ENCODE data around the gene YJU2. TPM values are rescaled to one million over a fixed set of nuclear protein-coding genes. Genes with fewer than 3 reads are reported as not detected.
"Not testable (repeated sequence)": the region's sequence is repeated elsewhere in the genome, so short reads cannot be mapped to it uniquely, and the experiment has no call there.

YJU2 gene
- total and polyA plus RNA-seq, 2 experiments from 2014 or later = 10.6 to 17.3 TPM

- Histone ChIP-seq H3F3A (ENCODE audit: insufficient read depth) (no peaks in the 10 kb centered on the region), H3K4me3 (no peak overlapping the region), H3K9ac (no peak overlapping the region), H4K20me1 (ENCODE audit: insufficient read depth) (no peaks in the 10 kb centered on the region), H3K79me2 (ENCODE audit: insufficient read depth) (no peaks in the 10 kb centered on the region), H3K27ac (no peak overlapping the region), H3K27me3 (replicated peaks; ENCODE audit: insufficient read depth) (peaks cover 11% of the 10 kb centered on the region; the same call in 1 of the 2 replicates), H2AFZ (no peak overlapping the region), H3K36me3 (ENCODE audit: low read depth) (no peaks in the 10 kb centered on the region), H3K9me3 (ENCODE audit: low read depth) (no peaks in the 10 kb centered on the region), H3K4me2 (ENCODE audit: unreplicated experiment) (no peak overlapping the region), H3K4me1 (ENCODE audit: insufficient read depth) (peaks cover 8% of the 10 kb centered on the region; the same call in 1 of the 2 replicates), H3K9me2 (ENCODE audit: insufficient read depth) (no peaks in the 10 kb centered on the region)
- in situ Hi-C loops (cut with MboI) = no loop called here
- no peak for TF ChIP-seq EZH2phosphoT487 (IDR thresholded peaks at IDR 0.05; ENCODE audit: insufficient read depth, low read depth)
- no peak for TF ChIP-seq EZH2 (IDR thresholded peaks at IDR 0.05; ENCODE audit: insufficient read depth, poor library complexity, severe bottlenecking)
- DNase-seq = no peak
- WGBS, 2 experiments (ENCODE audit: low coverage in 1 of 2, low lambda C conversion rate in 2 of 2, missing lambda C conversion rate in 2 of 2) = 40 to 43% methylated on average over 21 of the region's 21 CpGs
Observed at GRCh38 chr19:4232614-4233281, 14.1 kb upstream of the YJU2 start.

- peak; percentile 22 for DNase-seq
- no peak overlapping the region for H3K27ac ChIP-seq
- no peaks in the 10 kb centered on the region for H3K36me3 ChIP-seq (ENCODE audit: low read depth)
Observed at GRCh38 chr19:4233282-4233853, 13.5 kb upstream of the YJU2 start.

GRCh38 chr19:4234142-4234861 is 12.6 kb upstream of the YJU2 start:
- Histone ChIP-seq H3F3A (ENCODE audit: insufficient read depth) (no peaks in the 10 kb centered on the region), H2AFZ (no peak overlapping the region), H3K36me3 (ENCODE audit: low read depth) (no peaks in the 10 kb centered on the region), H3K9me3 (ENCODE audit: low read depth) (no peaks in the 10 kb centered on the region), H3K27ac (no peak overlapping the region), H3K9ac (no peak overlapping the region), H3K27me3 (replicated peaks; ENCODE audit: insufficient read depth) (no peaks in the 10 kb centered on the region), H3K9me2 (ENCODE audit: insufficient read depth) (no peaks in the 10 kb centered on the region), H3K4me1 (ENCODE audit: insufficient read depth) (peaks cover 3% of the 10 kb centered on the region; the same call in 1 of the 2 replicates), H4K20me1 (ENCODE audit: insufficient read depth) (no peaks in the 10 kb centered on the region), H3K4me3 (no peak overlapping the region), H3K4me2 (ENCODE audit: unreplicated experiment) (no peak overlapping the region), H3K79me2 (ENCODE audit: insufficient read depth) (no peaks in the 10 kb centered on the region)
- TF ChIP-seq EZH2 (IDR thresholded peaks at IDR 0.05; ENCODE audit: insufficient read depth, poor library complexity, severe bottlenecking) = no peak
- no peak for TF ChIP-seq EZH2phosphoT487 (IDR thresholded peaks at IDR 0.05; ENCODE audit: insufficient read depth, low read depth)
- WGBS, 2 experiments (ENCODE audit: low coverage in 1 of 2, low lambda C conversion rate in 2 of 2, missing lambda C conversion rate in 2 of 2) = 54 to 58% methylated on average over 21 of the region's 21 CpGs
- in situ Hi-C loops (cut with MboI) = no loop called here
- no peak for DNase-seq

More at GRCh38 chr19:4233282-4233853, 13.5 kb upstream of the YJU2 start:
- Histone ChIP-seq H4K20me1 (ENCODE audit: insufficient read depth) (no peaks in the 10 kb centered on the region), H3K4me2 (ENCODE audit: unreplicated experiment) (no peak overlapping the region), H3K9me3 (ENCODE audit: low read depth) (no peaks in the 10 kb centered on the region), H3F3A (ENCODE audit: insufficient read depth) (no peaks in the 10 kb centered on the region), H3K4me1 (ENCODE audit: insufficient read depth) (peaks cover 8% of the 10 kb centered on the region; the same call in 1 of the 2 replicates), H3K79me2 (ENCODE audit: insufficient read depth) (no peaks in the 10 kb centered on the region), H3K27me3 (replicated peaks; ENCODE audit: insufficient read depth) (peaks cover 5% of the 10 kb centered on the region; the same call in 1 of the 2 replicates), H3K4me3 (no peak overlapping the region), H2AFZ (no peak overlapping the region), H3K9ac (no peak overlapping the region), H3K9me2 (ENCODE audit: insufficient read depth) (no peaks in the 10 kb centered on the region)
- no peak for TF ChIP-seq EZH2 (IDR thresholded peaks at IDR 0.05; ENCODE audit: insufficient read depth, poor library complexity, severe bottlenecking)
- no peak for TF ChIP-seq EZH2phosphoT487 (IDR thresholded peaks at IDR 0.05; ENCODE audit: insufficient read depth, low read depth)
- in situ Hi-C loops (cut with MboI) = no loop called here
- WGBS, 2 experiments (ENCODE audit: low coverage in 1 of 2, low lambda C conversion rate in 2 of 2, missing lambda C conversion rate in 2 of 2) = 22 to 38% methylated on average over 5 to 11 of the region's 11 CpGs

GRCh38 chr19:4234862-4235201 is 12.0 kb upstream of the YJU2 start:
- H3K4me3 ChIP-seq = no peak overlapping the region
- no peak for TF ChIP-seq EZH2 (IDR thresholded peaks at IDR 0.05; ENCODE audit: insufficient read depth, poor library complexity, severe bottlenecking)
- TF ChIP-seq EZH2phosphoT487 (IDR thresholded peaks at IDR 0.05; ENCODE audit: insufficient read depth, low read depth) = no peak
- no peak overlapping the region for H2AFZ ChIP-seq
- no peaks in the 10 kb centered on the region for H3F3A ChIP-seq (ENCODE audit: insufficient read depth)
- H3K36me3 ChIP-seq (ENCODE audit: low read depth) = no peaks in the 10 kb centered on the region
- WGBS, 2 experiments (ENCODE audit: low coverage in 1 of 2, low lambda C conversion rate in 2 of 2, missing lambda C conversion rate in 2 of 2) = 55 to 62% methylated on average over 13 of the region's 13 CpGs
- no peak overlapping the region for H3K27ac ChIP-seq
- in situ Hi-C loops (cut with MboI) = no loop called here
- no peaks in the 10 kb centered on the region for H4K20me1 ChIP-seq (ENCODE audit: insufficient read depth)
- no peaks in the 10 kb centered on the region for H3K9me3 ChIP-seq (ENCODE audit: low read depth)
- H3K9me2 ChIP-seq (ENCODE audit: insufficient read depth) = no peaks in the 10 kb centered on the region
- H3K27me3 ChIP-seq (replicated peaks; ENCODE audit: insufficient read depth) = no peaks in the 10 kb centered on the region
- no peaks in the 10 kb centered on the region for H3K79me2 ChIP-seq (ENCODE audit: insufficient read depth)
- H3K4me1 ChIP-seq (ENCODE audit: insufficient read depth) = no peaks in the 10 kb centered on the region
- H3K4me2 ChIP-seq (ENCODE audit: unreplicated experiment) = no peak overlapping the region
- DNase-seq = no peak
- no peak overlapping the region for H3K9ac ChIP-seq

- H2AFZ ChIP-seq; H4K20me1 ChIP-seq (ENCODE audit: insufficient read depth); H3K9me3 ChIP-seq (ENCODE audit: low read depth); DNase-seq; H3K4me1 ChIP-seq (ENCODE audit: insufficient read depth); H3K27me3 ChIP-seq (replicated peaks; ENCODE audit: insufficient read depth); H3K9me2 ChIP-seq (ENCODE audit: insufficient read depth); H3K79me2 ChIP-seq (ENCODE audit: insufficient read depth); in situ Hi-C loops (cut with MboI); H3F3A ChIP-seq (ENCODE audit: insufficient read depth); H3K9ac ChIP-seq; H3K36me3 ChIP-seq (ENCODE audit: low read depth); H3K4me2 ChIP-seq (ENCODE audit: unreplicated experiment); H3K27ac ChIP-seq; H3K4me3 ChIP-seq: not testable (repeated sequence)
- 88 to 90% methylated on average over 16 of the region's 16 CpGs for WGBS, 2 experiments (ENCODE audit: low coverage in 1 of 2, low lambda C conversion rate in 2 of 2, missing lambda C conversion rate in 2 of 2)
Observed at GRCh38 chr19:4237510-4237909, 9.4 kb upstream of the YJU2 start.

All from GM23248 (cell line).